K562 (cell line): Measurements from ENCODE around the gene TSG101. TPM values are rescaled to one million over a fixed set of nuclear protein-coding genes. Genes with fewer than 3 reads are reported as not detected.

ENCODE experiments used
- ATAC-seq: fragments of 200-7000 bp; cut with Tn5 transposase; 3 replicates; pipeline ENCODE4 v1.9.1; 2020; ENCODE audit warnings: moderate library complexity
- BruUV-seq: library from RNA; stranded (reverse); fragments of 400-500 nt; replicated peaks from 2 replicates; lab custom pipeline; 2021; lab: Mats Ljungman, UMichigan
- CTCF ChIA-PET: fragments of 300-600 bp; formaldehyde crosslinking; extraction: SDS; loops from one replicate; lab custom pipeline; 2021; ENCODE audit warnings: low intra/inter-chr PET ratio; lab: Yijun Ruan, JAX
- POLR2A ChIA-PET: fragments of 300-600, 350-650 bp; sonication (Branson Sonifier 250); formaldehyde crosslinking; extraction: SDS; loops from one replicate; lab custom pipeline; 2021; ENCODE audit warnings: antibody characterized with exemption, inconsistent platforms; lab: Yijun Ruan, JAX
- DNase-seq, 4 experiments: peaks; one replicate each; pipeline versions ENCODE4 v3.0.0 to v3.0.0-alpha.2; 2011 to 2018; ENCODE audit warnings: low spot score in 3 of 4, mixed read lengths in 3 of 4; ENCODE audit errors: extremely low read depth in 1 of 4
- FAIRE-seq: peaks from 2 replicates; lab custom pipeline; 2011; peaks lifted over from hg19 to GRCh38; lab: Jason Lieb, UNC
- H2AFZ ChIP-seq: 2 replicates; pipeline ENCODE4 v1.6.0; 2011; ENCODE audit warnings: low read depth, low read length, control low read depth, inconsistent platforms
- H3K27ac ChIP-seq: fragments of 200-600 bp; 3 replicates; pipeline ENCODE4 v1.8.0; 2011; ENCODE audit warnings: low read depth, mild to moderate bottlenecking, control low read depth, inconsistent platforms, low read length, moderate library complexity, mixed read lengths; ENCODE audit errors: extremely low read depth
- H3K27me3 ChIP-seq, 2 experiments: fragments of 300-600 bp in 1 of 2; 2 replicates in 1 of 2; 3 replicates in 1 of 2; pipeline versions ENCODE4 v1.6.0 to v1.8.0; 2011; ENCODE audit warnings: inconsistent platforms in 2 of 2, low read length in 2 of 2, mild to moderate bottlenecking in 1 of 2, mixed read lengths in 1 of 2, moderate library complexity in 1 of 2; ENCODE audit not compliant: control insufficient read depth in 2 of 2, insufficient read depth in 2 of 2
- H3K36me3 ChIP-seq: fragments of 300-600 bp; 3 replicates; pipeline ENCODE4 v1.8.0; 2011; ENCODE audit warnings: mild to moderate bottlenecking, low read length, inconsistent platforms; ENCODE audit not compliant: control insufficient read depth, insufficient read depth
- H3K4me1 ChIP-seq, 2 experiments: fragments of 200-600 bp in 1 of 2; replicated peaks in 1 of 2; 2 replicates in 1 of 2; 3 replicates in 1 of 2; pipeline versions ENCODE4 v1.5.1 to v1.8.0; 2011; ENCODE audit warnings: inconsistent platforms in 2 of 2, low read length in 2 of 2, mild to moderate bottlenecking in 1 of 2, mixed read lengths in 1 of 2, moderate library complexity in 1 of 2; ENCODE audit not compliant: control insufficient read depth in 2 of 2, insufficient read depth in 2 of 2
- H3K4me2 ChIP-seq: 2 replicates; pipeline ENCODE4 v1.6.1; 2011; ENCODE audit warnings: low read length, control low read depth, inconsistent platforms, mixed read lengths; ENCODE audit not compliant: insufficient read depth
- H3K4me3 ChIP-seq: fragments of 200-600 bp; sonication (generic), shearing (Covaris generic); 2 replicates; pipeline ENCODE4 v1.5.1; 2016; ENCODE audit warnings: control low read depth, inconsistent platforms
- H3K79me2 ChIP-seq: fragments of 200-600 bp; 3 replicates; pipeline ENCODE4 v1.8.0; 2011; ENCODE audit warnings: low read length, inconsistent platforms; ENCODE audit not compliant: control insufficient read depth, insufficient read depth
- H3K9ac ChIP-seq, 2 experiments: 2 replicates each; pipeline versions ENCODE4 v1.6.0 to v1.6.1; 2011; ENCODE audit warnings: low read depth in 2 of 2, low read length in 2 of 2, control low read depth in 1 of 2, inconsistent platforms in 1 of 2, mild to moderate bottlenecking in 1 of 2, mixed read lengths in 1 of 2; ENCODE audit not compliant: insufficient read depth in 1 of 2
- H3K9me1 ChIP-seq: one replicate; pipeline ENCODE4 v1.6.0; 2011; ENCODE audit warnings: inconsistent platforms, mild to moderate bottlenecking, low read length, moderate library complexity; ENCODE audit not compliant: control insufficient read depth, insufficient read depth
- H3K9me3 ChIP-seq: replicated peaks from 2 replicates; pipeline ENCODE4 v1.5.1; 2011; ENCODE audit warnings: low read depth, low read length, inconsistent platforms; ENCODE audit not compliant: control insufficient read depth, insufficient read depth
- H4K20me1 ChIP-seq: replicated peaks from 2 replicates; pipeline ENCODE4 v1.6.1; 2011; ENCODE audit warnings: low read length, inconsistent platforms, mixed read lengths; ENCODE audit not compliant: control insufficient read depth, insufficient read depth
- ATF3 ChIP-seq, 2 experiments: fragments of 450-650 bp in 1 of 2; sonication (generic) in 1 of 2; formaldehyde crosslinking in 1 of 2; IDR thresholded peaks in 1 of 2; conservative IDR thresholded peaks in 1 of 2; 2 replicates each; pipeline versions ENCODE4 v1.6.1 to v1.8.1; 2016 to 2023; ENCODE audit warnings: mild to moderate bottlenecking in 2 of 2, moderate library complexity in 2 of 2, inconsistent platforms in 1 of 2, missing genetic modification reagents in 1 of 2
- CEBPB ChIP-seq: fragments of 450-650 bp; IDR thresholded peaks from 2 replicates; pipeline ENCODE4 v1.6.1; 2016; ENCODE audit warnings: missing genetic modification characterization, missing compliant biosample characterization
- CEBPG ChIP-seq, 3 experiments: fragments of 200-800 bp in 1 of 3; sonication (Bioruptor generic) in 1 of 3; sonication (generic) in 1 of 3; formaldehyde crosslinking in 1 of 3; IDR thresholded peaks in 2 of 3; conservative IDR thresholded peaks in 1 of 3; 2 replicates each; pipeline versions ENCODE4 v1.6.1 to v1.8.0; 2016 to 2022; ENCODE audit warnings: missing compliant biosample characterization in 2 of 3, missing genetic modification characterization in 2 of 3, mild to moderate bottlenecking in 1 of 3, missing genetic modification reagents in 1 of 3
- NFATC3 ChIP-seq: fragments of 450-650 bp; IDR thresholded peaks from 2 replicates; pipeline ENCODE4 v1.6.1; 2017; ENCODE audit warnings: mild to moderate bottlenecking
- NR1H2 ChIP-seq: sonication (generic); formaldehyde crosslinking; IDR thresholded peaks from 2 replicates; pipeline ENCODE4 v1.4.0; 2020; ENCODE audit warnings: mild to moderate bottlenecking, missing genetic modification reagents
- ZNF121 ChIP-seq: sonication (generic); formaldehyde crosslinking; conservative IDR thresholded peaks from 2 replicates; pipeline ENCODE4 v1.8.0; 2022; ENCODE audit warnings: missing genetic modification reagents
- WGBS: fragments of 100-300 bp; shearing (Covaris generic); methylation state at CpG from one replicate; pipeline ENCODE4 v1.1.6; 2016; ENCODE audit warnings: low coverage, mixed read lengths; ENCODE audit not compliant: insufficient coverage; ENCODE audit errors: missing lambda C conversion rate; 5-methylcytosine and 5-hydroxymethylcytosine counted together
- in situ Hi-C: fragments of 300-500 bp; cut with MboI; formaldehyde crosslinking; loops from 4 replicates; pipeline ENCODE4 v1.15.0; 2018; ENCODE audit warnings: inconsistent platforms, mixed read lengths
- intact Hi-C: fragments of 100-400 bp; cut with micrococcal nuclease; formaldehyde crosslinking; loops from 2 replicates; pipeline ENCODE4 v1.14.2; 2022
- polyA plus RNA-seq, 8 experiments: library from polyadenylated mRNA; depleted of rRNA in 4 of 8; stranded (reverse) in 5 of 8; unstranded in 3 of 8; fragments of >200 nt; fragmentation: Nextera tagmentation in 2 of 8; fragmentation: Illumina TruSeq in 1 of 8; extraction: Ambion mirVana in 2 of 8; extraction: Trizol in 1 of 8; gene quantifications; 2 replicates each; pipeline versions ENCODE4 v1.2.1 to v1.2.3, GENCODE V29; 2011 to 2014; ENCODE audit warnings: inconsistent platforms in 1 of 8, missing spikeins in 1 of 8
- total RNA-seq, 7 experiments: library from RNA; depleted of rRNA in 6 of 7; stranded (reverse); fragments of >200 nt in 6 of 7; fragmentation: Illumina TruSeq in 2 of 7; extraction: Trizol in 2 of 7; gene quantifications; 2 replicates each; pipeline versions ENCODE4 v1.2.1 to v1.2.3, GENCODE V29; 2011 to 2021; ENCODE audit warnings: low replicate concordance in 1 of 7

TSG101 gene
- total and polyA plus RNA-seq, 9 of the 15 experiments (the other 6 are each of a cell fraction or from before 2014, with no cell fraction given) = 24.6 to 141 (median 60.0) TPM

GRCh38 chr11:18495703-18496102 is 31.0 kb downstream of the TSG101 start:
- ATAC-seq (no peak), FAIRE-seq (no peak), DNase-seq (no peak)
- ChIA-PET CTCF (interaction anchor here (0.5 kb wide), 1 partner anchor 85 kb away, joined by 3 read pairs; no protein-coding TSS in a partner anchor), POLR2A (no interaction called here)
- H3K79me2 ChIP-seq = no peaks in the 10 kb centered on the region
- H3K27me3 ChIP-seq = no peaks in the 10 kb centered on the region
- intact Hi-C loops (no loop called here), in situ Hi-C loops (no loop called here)
- no peak overlapping the region for H3K4me2 ChIP-seq
- H3K36me3 ChIP-seq = peaks cover 38% of the 10 kb centered on the region; the same call in 2 of the 3 replicates
- H2AFZ ChIP-seq = no peak overlapping the region
- H3K4me1 ChIP-seq = peaks cover 3 to 10% of the 10 kb centered on the region in 2 experiments; a peak in 3 of 5 replicates
- H3K9ac ChIP-seq = no peak overlapping the region
- TF ChIP-seq CEBPG (CRISPR knock-in tag; IDR thresholded peaks at IDR 0.05) = no peak
- peak; percentile 43 to 65 for TF ChIP-seq CEBPG (tag; conservative IDR thresholded peaks at IDR 0.05 in 1 of 2, IDR thresholded peaks at IDR 0.05 in 1 of 2)
- 0 out of 2 replicates have a peak, but pooled peaks have one; percentile 29 for TF ChIP-seq ZNF121 (CRISPR knock-in tag)
- peak; percentile 75 for TF ChIP-seq ATF3 (IDR thresholded peaks at IDR 0.05)
- no peak for TF ChIP-seq ATF3 (CRISPR knock-in tag; conservative IDR thresholded peaks at IDR 0.05)
- TF ChIP-seq NFATC3 = no peak
- peak; percentile 41; the same call in 1 of the 2 replicates for TF ChIP-seq CEBPB (tag)
- no peak for TF ChIP-seq NR1H2 (CRISPR knock-in tag)
- H4K20me1 ChIP-seq = peaks cover 9% of the 10 kb centered on the region; the same call in 1 of the 2 replicates
- BruUV-seq = no TSS peak
- no peaks in the 10 kb centered on the region for H3K9me3 ChIP-seq
- 74% methylated on average over 4 of the region's 4 CpGs for WGBS
- H3K27ac ChIP-seq = no peak overlapping the region
- no peak overlapping the region for H3K4me3 ChIP-seq
- no peaks in the 10 kb centered on the region for H3K9me1 ChIP-seq
